ENCODE results near the gene RNASEL.

The RNASEL gene

DNA sequence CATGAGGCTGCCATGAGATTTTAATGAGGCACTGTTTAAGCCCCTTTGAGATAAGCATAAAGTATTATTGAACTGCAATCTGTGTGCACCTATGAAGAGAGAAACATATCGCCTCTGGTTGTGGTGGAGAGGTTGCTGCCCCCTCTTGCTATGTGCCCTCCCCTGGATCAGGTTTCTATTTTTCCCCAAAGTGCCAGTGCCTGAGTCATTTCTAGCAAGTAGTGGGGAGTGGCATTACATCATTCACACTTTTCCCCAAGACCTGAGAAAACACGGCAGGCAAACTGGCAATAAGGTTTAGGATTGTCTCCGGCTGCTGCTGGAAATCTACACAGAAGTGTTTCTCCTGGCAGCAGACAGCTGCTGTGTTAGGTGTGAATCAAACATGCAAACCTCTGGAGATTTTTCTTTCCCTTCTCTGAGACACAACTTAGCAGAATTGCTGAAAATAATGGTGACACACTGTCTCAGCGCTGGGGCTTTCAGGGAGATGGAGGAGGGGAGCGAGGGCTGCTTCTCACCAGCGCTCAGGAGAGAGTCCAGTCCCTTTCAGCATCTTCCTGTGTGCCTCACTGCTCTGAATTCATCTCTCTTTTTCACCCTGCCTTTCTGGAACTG, 28.8 kb upstream of the RNASEL start (continued):
- TF ChIP-seq ZNF561 (tag by site-specific recombination; IDR thresholded peaks at IDR 0.05; ENCODE audit: borderline replicate concordance) = peak; percentile 67
- TF ChIP-seq SETDB1 (IDR thresholded peaks at IDR 0.05; ENCODE audit: insufficient read length, low read length) = no peak
- TF ChIP-seq ZNF621 (tag by site-specific recombination; IDR thresholded peaks at IDR 0.05) = no peak
- no peak for TF ChIP-seq ZNF544 (tag by site-specific recombination; IDR thresholded peaks at IDR 0.05)
- TF ChIP-seq, protein P1, sequence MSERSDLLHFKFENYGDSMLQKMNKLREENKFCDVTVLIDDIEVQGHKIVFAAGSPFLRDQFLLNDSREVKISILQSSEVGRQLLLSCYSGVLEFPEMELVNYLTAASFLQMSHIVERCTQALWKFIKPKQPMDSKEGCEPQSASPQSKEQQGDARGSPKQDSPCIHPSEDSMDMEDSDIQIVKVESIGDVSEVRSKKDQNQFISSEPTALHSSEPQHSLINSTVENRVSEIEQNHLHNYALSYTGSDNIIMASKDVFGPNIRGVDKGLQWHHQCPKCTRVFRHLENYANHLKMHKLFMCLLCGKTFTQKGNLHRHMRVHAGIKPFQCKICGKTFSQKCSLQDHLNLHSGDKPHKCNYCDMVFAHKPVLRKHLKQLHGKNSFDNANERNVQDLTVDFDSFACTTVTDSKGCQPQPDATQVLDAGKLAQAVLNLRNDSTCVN (tag by site-specific recombination; optimal IDR thresholded peaks at IDR 0.05) = peak; percentile 22
- TF ChIP-seq, protein P2, sequence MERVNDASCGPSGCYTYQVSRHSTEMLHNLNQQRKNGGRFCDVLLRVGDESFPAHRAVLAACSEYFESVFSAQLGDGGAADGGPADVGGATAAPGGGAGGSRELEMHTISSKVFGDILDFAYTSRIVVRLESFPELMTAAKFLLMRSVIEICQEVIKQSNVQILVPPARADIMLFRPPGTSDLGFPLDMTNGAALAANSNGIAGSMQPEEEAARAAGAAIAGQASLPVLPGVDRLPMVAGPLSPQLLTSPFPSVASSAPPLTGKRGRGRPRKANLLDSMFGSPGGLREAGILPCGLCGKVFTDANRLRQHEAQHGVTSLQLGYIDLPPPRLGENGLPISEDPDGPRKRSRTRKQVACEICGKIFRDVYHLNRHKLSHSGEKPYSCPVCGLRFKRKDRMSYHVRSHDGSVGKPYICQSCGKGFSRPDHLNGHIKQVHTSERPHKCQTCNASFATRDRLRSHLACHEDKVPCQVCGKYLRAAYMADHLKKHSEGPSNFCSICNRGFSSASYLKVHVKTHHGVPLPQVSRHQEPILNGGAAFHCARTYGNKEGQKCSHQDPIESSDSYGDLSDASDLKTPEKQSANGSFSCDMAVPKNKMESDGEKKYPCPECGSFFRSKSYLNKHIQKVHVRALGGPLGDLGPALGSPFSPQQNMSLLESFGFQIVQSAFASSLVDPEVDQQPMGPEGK (tag by site-specific recombination; IDR thresholded peaks at IDR 0.05) = peak; percentile 100
- peak; percentile 95 for TF ChIP-seq ZNF664 (tag by site-specific recombination; IDR thresholded peaks at IDR 0.05)
- TF ChIP-seq, protein P3, sequence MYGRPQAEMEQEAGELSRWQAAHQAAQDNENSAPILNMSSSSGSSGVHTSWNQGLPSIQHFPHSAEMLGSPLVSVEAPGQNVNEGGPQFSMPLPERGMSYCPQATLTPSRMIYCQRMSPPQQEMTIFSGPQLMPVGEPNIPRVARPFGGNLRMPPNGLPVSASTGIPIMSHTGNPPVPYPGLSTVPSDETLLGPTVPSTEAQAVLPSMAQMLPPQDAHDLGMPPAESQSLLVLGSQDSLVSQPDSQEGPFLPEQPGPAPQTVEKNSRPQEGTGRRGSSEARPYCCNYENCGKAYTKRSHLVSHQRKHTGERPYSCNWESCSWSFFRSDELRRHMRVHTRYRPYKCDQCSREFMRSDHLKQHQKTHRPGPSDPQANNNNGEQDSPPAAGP (tag by site-specific recombination; IDR thresholded peaks at IDR 0.05) = peak; percentile 79
- TF ChIP-seq ZNF768 (tag by site-specific recombination; IDR thresholded peaks at IDR 0.05) = no peak
- TF ChIP-seq, protein P4, sequence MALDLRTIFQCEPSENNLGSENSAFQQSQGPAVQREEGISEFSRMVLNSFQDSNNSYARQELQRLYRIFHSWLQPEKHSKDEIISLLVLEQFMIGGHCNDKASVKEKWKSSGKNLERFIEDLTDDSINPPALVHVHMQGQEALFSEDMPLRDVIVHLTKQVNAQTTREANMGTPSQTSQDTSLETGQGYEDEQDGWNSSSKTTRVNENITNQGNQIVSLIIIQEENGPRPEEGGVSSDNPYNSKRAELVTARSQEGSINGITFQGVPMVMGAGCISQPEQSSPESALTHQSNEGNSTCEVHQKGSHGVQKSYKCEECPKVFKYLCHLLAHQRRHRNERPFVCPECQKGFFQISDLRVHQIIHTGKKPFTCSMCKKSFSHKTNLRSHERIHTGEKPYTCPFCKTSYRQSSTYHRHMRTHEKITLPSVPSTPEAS (tag by site-specific recombination; IDR thresholded peaks at IDR 0.05) = peak; percentile 42; the same call in 1 of the 2 replicates
- peak; percentile 94 for TF ChIP-seq ZNF24 (tag by site-specific recombination; IDR thresholded peaks at IDR 0.05)
- TF ChIP-seq, protein P5, sequence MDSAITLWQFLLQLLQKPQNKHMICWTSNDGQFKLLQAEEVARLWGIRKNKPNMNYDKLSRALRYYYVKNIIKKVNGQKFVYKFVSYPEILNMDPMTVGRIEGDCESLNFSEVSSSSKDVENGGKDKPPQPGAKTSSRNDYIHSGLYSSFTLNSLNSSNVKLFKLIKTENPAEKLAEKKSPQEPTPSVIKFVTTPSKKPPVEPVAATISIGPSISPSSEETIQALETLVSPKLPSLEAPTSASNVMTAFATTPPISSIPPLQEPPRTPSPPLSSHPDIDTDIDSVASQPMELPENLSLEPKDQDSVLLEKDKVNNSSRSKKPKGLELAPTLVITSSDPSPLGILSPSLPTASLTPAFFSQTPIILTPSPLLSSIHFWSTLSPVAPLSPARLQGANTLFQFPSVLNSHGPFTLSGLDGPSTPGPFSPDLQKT (IDR thresholded peaks at IDR 0.05; ENCODE audit: borderline replicate concordance, low read depth, low read length) = no peak
- TF ChIP-seq, protein P6, sequence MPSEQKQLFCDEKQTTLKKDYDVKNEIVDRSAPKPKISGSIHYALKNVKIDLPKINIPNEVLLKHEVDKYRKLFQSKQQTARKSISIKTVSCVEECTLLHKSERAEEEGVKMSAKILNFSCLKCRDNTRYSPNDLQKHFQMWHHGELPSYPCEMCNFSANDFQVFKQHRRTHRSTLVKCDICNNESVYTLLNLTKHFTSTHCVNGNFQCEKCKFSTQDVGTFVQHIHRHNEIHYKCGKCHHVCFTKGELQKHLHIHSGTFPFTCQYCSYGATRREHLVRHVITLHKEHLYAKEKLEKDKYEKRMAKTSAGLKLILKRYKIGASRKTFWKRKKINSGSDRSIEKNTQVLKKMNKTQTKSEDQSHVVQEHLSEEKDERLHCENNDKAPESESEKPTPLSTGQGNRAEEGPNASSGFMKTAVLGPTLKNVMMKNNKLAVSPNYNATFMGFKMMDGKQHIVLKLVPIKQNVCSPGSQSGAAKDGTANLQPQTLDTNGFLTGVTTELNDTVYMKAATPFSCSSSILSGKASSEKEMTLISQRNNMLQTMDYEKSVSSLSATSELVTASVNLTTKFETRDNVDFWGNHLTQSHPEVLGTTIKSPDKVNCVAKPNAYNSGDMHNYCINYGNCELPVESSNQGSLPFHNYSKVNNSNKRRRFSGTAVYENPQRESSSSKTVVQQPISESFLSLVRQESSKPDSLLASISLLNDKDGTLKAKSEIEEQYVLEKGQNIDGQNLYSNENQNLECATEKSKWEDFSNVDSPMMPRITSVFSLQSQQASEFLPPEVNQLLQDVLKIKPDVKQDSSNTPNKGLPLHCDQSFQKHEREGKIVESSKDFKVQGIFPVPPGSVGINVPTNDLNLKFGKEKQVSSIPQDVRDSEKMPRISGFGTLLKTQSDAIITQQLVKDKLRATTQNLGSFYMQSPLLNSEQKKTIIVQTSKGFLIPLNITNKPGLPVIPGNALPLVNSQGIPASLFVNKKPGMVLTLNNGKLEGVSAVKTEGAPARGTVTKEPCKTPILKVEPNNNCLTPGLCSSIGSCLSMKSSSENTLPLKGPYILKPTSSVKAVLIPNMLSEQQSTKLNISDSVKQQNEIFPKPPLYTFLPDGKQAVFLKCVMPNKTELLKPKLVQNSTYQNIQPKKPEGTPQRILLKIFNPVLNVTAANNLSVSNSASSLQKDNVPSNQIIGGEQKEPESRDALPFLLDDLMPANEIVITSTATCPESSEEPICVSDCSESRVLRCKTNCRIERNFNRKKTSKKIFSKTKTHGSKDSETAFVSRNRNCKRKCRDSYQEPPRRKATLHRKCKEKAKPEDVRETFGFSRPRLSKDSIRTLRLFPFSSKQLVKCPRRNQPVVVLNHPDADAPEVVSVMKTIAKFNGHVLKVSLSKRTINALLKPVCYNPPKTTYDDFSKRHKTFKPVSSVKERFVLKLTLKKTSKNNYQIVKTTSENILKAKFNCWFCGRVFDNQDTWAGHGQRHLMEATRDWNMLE (tag by site-specific recombination; conservative IDR thresholded peaks at IDR 0.05; ENCODE audit: low read depth) = peak; percentile 51; the same call in 1 of the 2 replicates
- peak; percentile 16; the same call in 1 of the 2 replicates for TF ChIP-seq SP2 (tag by site-specific recombination; IDR thresholded peaks at IDR 0.05)
- no peak for TF ChIP-seq ZNF169 (tag by site-specific recombination; IDR thresholded peaks at IDR 0.05)
- TF ChIP-seq, protein P7, sequence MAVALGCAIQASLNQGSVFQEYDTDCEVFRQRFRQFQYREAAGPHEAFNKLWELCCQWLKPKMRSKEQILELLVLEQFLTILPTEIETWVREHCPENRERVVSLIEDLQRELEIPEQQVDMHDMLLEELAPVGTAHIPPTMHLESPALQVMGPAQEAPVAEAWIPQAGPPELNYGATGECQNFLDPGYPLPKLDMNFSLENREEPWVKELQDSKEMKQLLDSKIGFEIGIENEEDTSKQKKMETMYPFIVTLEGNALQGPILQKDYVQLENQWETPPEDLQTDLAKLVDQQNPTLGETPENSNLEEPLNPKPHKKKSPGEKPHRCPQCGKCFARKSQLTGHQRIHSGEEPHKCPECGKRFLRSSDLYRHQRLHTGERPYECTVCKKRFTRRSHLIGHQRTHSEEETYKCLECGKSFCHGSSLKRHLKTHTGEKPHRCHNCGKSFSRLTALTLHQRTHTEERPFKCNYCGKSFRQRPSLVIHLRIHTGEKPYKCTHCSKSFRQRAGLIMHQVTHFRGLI (tag by site-specific recombination; IDR thresholded peaks at IDR 0.05) = peak; percentile 24; the same call in 1 of the 2 replicates
- TF ChIP-seq ZNF335 (tag by site-specific recombination; conservative IDR thresholded peaks at IDR 0.05) = peak; percentile 74
- TF ChIP-seq MYNN (tag by site-specific recombination; IDR thresholded peaks at IDR 0.05; ENCODE audit: borderline replicate concordance) = no peak
- TF ChIP-seq SP7 (tag by site-specific recombination; IDR thresholded peaks at IDR 0.05) = peak; percentile 98
- TF ChIP-seq ZNF558 (tag by site-specific recombination; IDR thresholded peaks at IDR 0.05) = peak; percentile 60; the same call in 1 of the 2 replicates
- TF ChIP-seq ZNF146 (tag by site-specific recombination; IDR thresholded peaks at IDR 0.05) = no peak
- peak; percentile 75; the same call in 1 of the 2 replicates for TF ChIP-seq GLI2 (tag by site-specific recombination; IDR thresholded peaks at IDR 0.05; ENCODE audit: borderline replicate concordance, low read depth)
- peak; percentile 97 for TF ChIP-seq OSR2 (tag by site-specific recombination; IDR thresholded peaks at IDR 0.05)
- TF ChIP-seq ZFP69B (tag by site-specific recombination; IDR thresholded peaks at IDR 0.05) = peak; percentile 85; the same call in 1 of the 2 replicates
- no peak for TF ChIP-seq ZNF791 (tag by site-specific recombination; IDR thresholded peaks at IDR 0.05)
- TF ChIP-seq ZNF112 (tag by site-specific recombination; IDR thresholded peaks at IDR 0.05) = no peak
- no peak for TF ChIP-seq ZNF266 (tag by site-specific recombination; IDR thresholded peaks at IDR 0.05; ENCODE audit: low read depth)

Measured in HEK293 (cell line).